GM12878 (cell line): Measurements from ENCODE around the gene TVP23C. TPM values are rescaled to one million over a fixed set of nuclear protein-coding genes. Genes with fewer than 3 reads are reported as not detected.

Experiments used
- ATAC-seq: fragments of 200-7000 bp; cut with Tn5 transposase; 3 replicates; pipeline ENCODE4 v1.9.1; 2020; ENCODE audit warnings: mild to moderate bottlenecking, moderate library complexity
- BruUV-seq: library from RNA; stranded (reverse); fragments of 400-500 nt; replicated peaks from 2 replicates; lab custom pipeline; 2021; lab: Mats Ljungman, UMichigan
- CTCF ChIA-PET: fragments of 300-600 bp; sonication (Branson Sonifier 250); formaldehyde crosslinking; extraction: SDS; loops from one replicate; lab custom pipeline; 2021; ENCODE audit warnings: inconsistent platforms; lab: Yijun Ruan, JAX
- POLR2A ChIA-PET: fragments of 350-600 bp; formaldehyde crosslinking; extraction: SDS; loops from one replicate; lab custom pipeline; 2021; ENCODE audit warnings: inconsistent platforms; lab: Charles Lee
- RAD21 ChIA-PET: fragments of 300-600 bp; sonication (Branson Sonifier 250); formaldehyde crosslinking; loops from one replicate; lab custom pipeline; 2023; ENCODE audit warnings: antibody characterized with exemption; ENCODE audit not compliant: unreplicated experiment; lab: Charles Lee
- SMC1A ChIA-PET: fragments of 300-600 bp; sonication (Branson Sonifier 250); formaldehyde crosslinking; loops from one replicate; lab custom pipeline; 2023; ENCODE audit not compliant: unreplicated experiment, uncharacterized antibody; lab: Charles Lee
- DNase-seq: peaks from one replicate; pipeline ENCODE4 v3.0.0-alpha.2; 2011; ENCODE audit warnings: low read depth, low spot score
- FAIRE-seq: peaks from 3 replicates; lab custom pipeline; 2011; peaks lifted over from hg19 to GRCh38; lab: Jason Lieb, UNC
- H2AFZ ChIP-seq: 2 replicates; pipeline ENCODE4 v1.6.0; 2011; ENCODE audit warnings: low read depth, low read length, control low read depth; ENCODE audit not compliant: control insufficient read depth
- H3K27ac ChIP-seq: 2 replicates; pipeline ENCODE4 v1.5.1; 2011; ENCODE audit warnings: control low read depth; ENCODE audit not compliant: control insufficient read depth, insufficient read depth
- H3K27me3 ChIP-seq, 2 experiments: replicated peaks in 1 of 2; 2 replicates each; pipeline versions ENCODE4 v1.6.0 to v1.6.1; 2011; ENCODE audit warnings: low read length in 1 of 2; ENCODE audit not compliant: control insufficient read depth in 2 of 2, insufficient read depth in 2 of 2
- H3K36me3 ChIP-seq, 2 experiments: 2 replicates each; pipeline ENCODE4 v1.5.1; 2011; ENCODE audit warnings: low read length in 1 of 2; ENCODE audit not compliant: control insufficient read depth in 2 of 2, insufficient read depth in 2 of 2
- H3K4me1 ChIP-seq: 2 replicates; pipeline ENCODE4 v1.6.1; 2011; ENCODE audit warnings: mild to moderate bottlenecking, low read length, moderate library complexity, mixed read lengths; ENCODE audit not compliant: control insufficient read depth, insufficient read depth
- H3K4me2 ChIP-seq: 2 replicates; pipeline ENCODE4 v1.6.0; 2011; ENCODE audit warnings: control low read depth; ENCODE audit not compliant: control insufficient read depth, insufficient read depth
- H3K4me3 ChIP-seq: fragments of 200-600 bp; sonication (generic); 2 replicates; pipeline ENCODE4 v1.5.1; 2016
- H3K79me2 ChIP-seq: 2 replicates; pipeline ENCODE4 v1.6.0; 2011; ENCODE audit warnings: low read length; ENCODE audit not compliant: control insufficient read depth, insufficient read depth
- H3K9ac ChIP-seq: 2 replicates; pipeline ENCODE4 v1.8.0; 2011; ENCODE audit warnings: low read length, control low read depth, mixed read lengths; ENCODE audit not compliant: control insufficient read depth, insufficient read depth
- H3K9me3 ChIP-seq: replicated peaks from 3 replicates; pipeline ENCODE4 v1.5.1; 2011; ENCODE audit warnings: mild to moderate bottlenecking, low read length; ENCODE audit not compliant: control insufficient read depth, insufficient read depth
- H4K20me1 ChIP-seq: 2 replicates; pipeline ENCODE4 v1.6.0; 2011; ENCODE audit not compliant: control insufficient read depth, insufficient read depth
- CEBPZ ChIP-seq: fragments of 150-350 bp; IDR thresholded peaks from 2 replicates; pipeline ENCODE4 v1.6.1; 2016; ENCODE audit warnings: low read depth, low read length
- EP300 ChIP-seq, 2 experiments: fragments of 150-350 bp in 1 of 2; IDR thresholded peaks; 2 replicates each; pipeline ENCODE4 v1.6.1; 2011 to 2012; ENCODE audit warnings: low read depth in 2 of 2, low read length in 2 of 2, borderline replicate concordance in 1 of 2, improper control_type of control experiment in 1 of 2, inconsistent platforms in 1 of 2; ENCODE audit not compliant: control insufficient read depth in 1 of 2
- HCFC1 ChIP-seq: fragments of 150-350 bp; IDR thresholded peaks from 2 replicates; pipeline ENCODE4 v1.6.1; 2014; ENCODE audit warnings: low read length
- IKZF2 ChIP-seq, 2 experiments: fragments of 450-650 bp; IDR thresholded peaks; 2 replicates each; pipeline ENCODE4 v1.6.1; 2017; ENCODE audit warnings: mild to moderate bottlenecking in 2 of 2, moderate library complexity in 2 of 2
- IRF4 ChIP-seq: IDR thresholded peaks from 2 replicates; pipeline ENCODE4 v1.6.1; 2011; ENCODE audit warnings: low read depth, low read length
- MAX ChIP-seq: IDR thresholded peaks from 2 replicates; pipeline ENCODE4 v1.6.1; 2012; ENCODE audit warnings: low read depth, low read length, improper control_type of control experiment
- MYC ChIP-seq: IDR thresholded peaks from 2 replicates; pipeline ENCODE4 v1.6.1; 2011; ENCODE audit warnings: mild to moderate bottlenecking, low read length, moderate library complexity, inconsistent platforms; ENCODE audit not compliant: insufficient read depth, insufficient replicate concordance, insufficient read length, severe bottlenecking
- NFXL1 ChIP-seq: fragments of 450-650 bp; IDR thresholded peaks from 2 replicates; pipeline ENCODE4 v1.6.1; 2017; ENCODE audit warnings: antibody characterized with exemption, mild to moderate bottlenecking, borderline replicate concordance
- NFYB ChIP-seq: IDR thresholded peaks from 2 replicates; pipeline ENCODE4 v1.6.1; 2011; ENCODE audit warnings: low read depth, mild to moderate bottlenecking, low read length, improper control_type of control experiment, moderate library complexity; ENCODE audit not compliant: insufficient read depth
- RELA ChIP-seq: fragments of 450-650 bp; IDR thresholded peaks from 2 replicates; pipeline ENCODE4 v1.8.0; 2014; ENCODE audit warnings: borderline replicate concordance; ENCODE audit not compliant: partially characterized antibody
- SMARCA5 ChIP-seq: fragments of 450-650 bp; IDR thresholded peaks from 2 replicates; pipeline ENCODE4 v1.6.1; 2017; ENCODE audit warnings: mild to moderate bottlenecking
- SREBF1 ChIP-seq: IDR thresholded peaks from 2 replicates; pipeline ENCODE4 v1.6.1; 2012; ENCODE audit warnings: mild to moderate bottlenecking, low read length
- TAF1 ChIP-seq: IDR thresholded peaks from 2 replicates; pipeline ENCODE4 v1.6.1; 2011; ENCODE audit warnings: mild to moderate bottlenecking, low read depth, low read length, borderline replicate concordance
- TARDBP ChIP-seq: IDR thresholded peaks from 2 replicates; pipeline ENCODE4 v1.6.1; 2016; ENCODE audit warnings: borderline replicate concordance
- TCF3 ChIP-seq: IDR thresholded peaks from 2 replicates; pipeline ENCODE4 v1.6.1; 2012; ENCODE audit warnings: low read depth, mild to moderate bottlenecking, low read length, borderline replicate concordance; ENCODE audit not compliant: insufficient read depth
- USF2 ChIP-seq: IDR thresholded peaks from 2 replicates; pipeline ENCODE4 v1.6.1; 2011; ENCODE audit warnings: low read depth, low read length, improper control_type of control experiment, borderline replicate concordance
- WRNIP1 ChIP-seq: IDR thresholded peaks from 2 replicates; pipeline ENCODE4 v1.6.1; 2011; ENCODE audit warnings: low read depth, low read length, improper control_type of control experiment, borderline replicate concordance
- ZBTB33 ChIP-seq: fragments of 450-650 bp; IDR thresholded peaks from 2 replicates; pipeline ENCODE4 v1.6.1; 2017; ENCODE audit warnings: mild to moderate bottlenecking
- ZZZ3 ChIP-seq: IDR thresholded peaks from 2 replicates; pipeline ENCODE4 v1.6.1; 2011; ENCODE audit warnings: low read depth; ENCODE audit not compliant: control insufficient read depth, insufficient read length
- WGBS: methylation state at CpG from one replicate; pipeline ENCODE4 v1.1.6; 2016; ENCODE audit warnings: low lambda C conversion rate; ENCODE audit not compliant: insufficient replicate concordance, insufficient coverage; ENCODE audit errors: missing lambda C conversion rate; 5-methylcytosine and 5-hydroxymethylcytosine counted together
- in situ Hi-C: fragments of 300-500 bp; cut with MboI; formaldehyde crosslinking; loops from 9 replicates; pipeline ENCODE4 v1.14.3; 2018; ENCODE audit warnings: mixed read lengths
- intact Hi-C: fragments of 100-400 bp; cut with micrococcal nuclease; formaldehyde crosslinking; loops from one replicate; pipeline ENCODE4 v1.14.2; 2022; ENCODE audit not compliant: unreplicated experiment
- polyA plus RNA-seq, 11 experiments: library from polyadenylated mRNA; depleted of rRNA in 4 of 11; unstranded in 6 of 11; stranded (reverse) in 5 of 11; fragments of >200 nt; fragmentation: Nextera tagmentation in 4 of 11; fragmentation: Illumina TruSeq in 1 of 11; extraction: Ambion mirVana in 4 of 11; extraction: Trizol in 1 of 11; gene quantifications; 1 replicate in 1 of 11; 2 replicates in 10 of 11; pipeline versions ENCODE4 v1.2.1 to v1.2.3, GENCODE V29; 2011 to 2016; ENCODE audit warnings: inconsistent platforms in 2 of 11, missing spikeins in 2 of 11, low read depth in 1 of 11
- total RNA-seq, 4 experiments: library from RNA; depleted of rRNA in 3 of 4; stranded (reverse); fragments of >200 nt in 3 of 4; fragmentation: Illumina TruSeq in 1 of 4; extraction: Trizol in 1 of 4; gene quantifications; 2 replicates each; pipeline versions ENCODE4 v1.2.1 to v1.2.3, GENCODE V29; 2013 to 2021

Gene TVP23C
- total and polyA plus RNA-seq, 10 of the 15 experiments (the other 5 are each of a cell fraction or from before 2014, with no cell fraction given) = 0.42 to 5.0 (median 2.7) TPM

- RAD21 ChIA-PET = no interaction called here
- intact Hi-C loops = no loop called here
- Histone ChIP-seq H3K79me2 (no peaks in the 10 kb centered on the region), H2AFZ (no peak overlapping the region), H4K20me1 (no peaks in the 10 kb centered on the region), H3K27me3 (no peaks in the 10 kb centered on the region), H3K4me1 (no peaks in the 10 kb centered on the region), H3K4me3 (no peak overlapping the region), H3K4me2 (no peak overlapping the region), H3K9me3 (no peaks in the 10 kb centered on the region), H3K27ac (no peak overlapping the region), H3K9ac (no peak overlapping the region), H3K36me3 (no peaks in the 10 kb centered on the region)
- no TSS peak for BruUV-seq
- WGBS = 16% methylated on average over 4 of the region's 4 CpGs
- in situ Hi-C loops = no loop called here
- SMC1A ChIA-PET = no interaction called here
- CTCF ChIA-PET = no interaction called here
- no peak for FAIRE-seq
- ATAC-seq = no peak
- DNase-seq = no peak
- TF ChIP-seq MYC (no peak), SREBF1 (no peak), TARDBP (no peak), RELA (no peak), ZZZ3 (no peak), USF2 (no peak), TCF3 (no peak), ZBTB33 (no peak), TAF1 (no peak), HCFC1 (no peak), IKZF2 (IDR thresholded peaks at IDR 0.05) (no peak), NFXL1 (no peak), WRNIP1 (no peak), CEBPZ (no peak), EP300 (IDR thresholded peaks at IDR 0.05; ENCODE audit: borderline replicate concordance in 1 of 2, control insufficient read depth in 1 of 2, low read depth in 2 of 2, low read length in 2 of 2) (no peak), NFYB (no peak), MAX (no peak), IRF4 (no peak), SMARCA5 (no peak)
- POLR2A ChIA-PET = no interaction called here
Observed at GRCh38 chr17:15468126-15468525, 95.2 kb downstream of the TVP23C start.
